ENCODE measurements around the gene MEIKIN. TPM values are rescaled to one million over a fixed set of nuclear protein-coding genes. Genes with fewer than 3 reads are reported as not detected.
A peak's percentile ranks its signal among the peaks of the same experiment; 100 is the strongest.

Gene MEIKIN
- total RNA-seq, 1 donor, result not detected

DNA sequence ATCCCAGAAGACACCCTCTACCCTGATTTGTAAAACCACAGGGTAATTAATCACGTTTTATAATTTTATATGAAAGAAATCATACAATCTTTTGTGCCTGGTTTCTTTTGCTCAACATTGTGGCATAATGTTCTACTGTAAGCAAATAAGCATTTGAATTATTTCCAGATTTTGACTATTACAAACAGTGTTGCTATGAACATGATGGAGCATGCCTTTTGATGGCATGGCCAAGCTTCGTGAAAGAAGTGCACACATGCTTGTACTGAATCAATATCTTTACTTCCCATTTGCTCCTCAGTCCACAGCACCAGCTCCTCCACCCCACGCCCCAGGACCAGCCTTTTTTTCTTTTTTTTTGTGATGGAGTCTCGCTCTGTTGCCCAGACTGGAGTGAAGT is 36.1 kb upstream of the MEIKIN start:
- Histone ChIP-seq H3K79me2 (ENCODE audit: insufficient read depth, low read length) (no peaks in the 10 kb centered on the region), H3K27me3 (ENCODE audit: insufficient read depth, low read length) (peaks cover 3% of the 10 kb centered on the region), H3K36me3 (ENCODE audit: insufficient read depth, low read length) (no peaks in the 10 kb centered on the region), H3K4me1 (ENCODE audit: insufficient read depth, low read length) (no peaks in the 10 kb centered on the region), H3K4me3 (ENCODE audit: insufficient read depth, low read length) (no peak overlapping the region), H3K4me2 (ENCODE audit: insufficient read depth, low read length) (no peak overlapping the region), H4K20me1 (ENCODE audit: insufficient read depth, low read length) (no peaks in the 10 kb centered on the region), H3K27ac (ENCODE audit: low read depth, low read length) (no peak overlapping the region), H2AFZ (ENCODE audit: low read length) (no peak overlapping the region), H3K9me3 (ENCODE audit: low read depth, low read length) (no peaks in the 10 kb centered on the region)
- no peak for DNase-seq (ENCODE audit: insufficient read length, low spot score, missing footprints)
- TF ChIP-seq, protein P1, sequence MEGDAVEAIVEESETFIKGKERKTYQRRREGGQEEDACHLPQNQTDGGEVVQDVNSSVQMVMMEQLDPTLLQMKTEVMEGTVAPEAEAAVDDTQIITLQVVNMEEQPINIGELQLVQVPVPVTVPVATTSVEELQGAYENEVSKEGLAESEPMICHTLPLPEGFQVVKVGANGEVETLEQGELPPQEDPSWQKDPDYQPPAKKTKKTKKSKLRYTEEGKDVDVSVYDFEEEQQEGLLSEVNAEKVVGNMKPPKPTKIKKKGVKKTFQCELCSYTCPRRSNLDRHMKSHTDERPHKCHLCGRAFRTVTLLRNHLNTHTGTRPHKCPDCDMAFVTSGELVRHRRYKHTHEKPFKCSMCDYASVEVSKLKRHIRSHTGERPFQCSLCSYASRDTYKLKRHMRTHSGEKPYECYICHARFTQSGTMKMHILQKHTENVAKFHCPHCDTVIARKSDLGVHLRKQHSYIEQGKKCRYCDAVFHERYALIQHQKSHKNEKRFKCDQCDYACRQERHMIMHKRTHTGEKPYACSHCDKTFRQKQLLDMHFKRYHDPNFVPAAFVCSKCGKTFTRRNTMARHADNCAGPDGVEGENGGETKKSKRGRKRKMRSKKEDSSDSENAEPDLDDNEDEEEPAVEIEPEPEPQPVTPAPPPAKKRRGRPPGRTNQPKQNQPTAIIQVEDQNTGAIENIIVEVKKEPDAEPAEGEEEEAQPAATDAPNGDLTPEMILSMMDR (IDR thresholded peaks at IDR 0.05; ENCODE audit: extremely low read depth, low read depth, low read length), result no peak

DNA sequence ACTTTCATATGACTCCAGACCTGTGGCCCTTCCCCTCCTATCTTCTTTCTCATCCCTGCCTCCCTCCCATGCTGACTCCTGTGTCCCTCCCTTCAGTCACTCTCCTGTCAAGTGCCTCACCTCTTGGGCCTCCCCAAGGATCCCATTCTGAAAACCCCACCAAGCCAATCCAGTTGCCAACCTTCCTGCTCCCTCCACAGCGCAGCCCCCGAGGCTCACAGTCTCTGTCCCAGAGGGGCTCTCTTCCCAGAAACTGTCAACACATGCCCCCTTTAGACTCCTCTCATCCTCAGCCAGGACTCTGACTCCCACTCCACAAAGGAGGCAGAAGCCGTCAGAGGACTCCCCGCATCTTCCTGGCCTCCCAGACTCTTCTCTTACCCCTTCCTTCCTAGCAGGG is 35.2 kb upstream of the MEIKIN start:
- TF ChIP-seq, protein P1 (IDR thresholded peaks at IDR 0.05; ENCODE audit: extremely low read depth, low read depth, low read length), result no peak
- no peaks in the 10 kb centered on the region for H4K20me1 ChIP-seq (ENCODE audit: insufficient read depth, low read length)
- no peak overlapping the region for H2AFZ ChIP-seq (ENCODE audit: low read length)
- H3K4me2 ChIP-seq (ENCODE audit: insufficient read depth, low read length), result no peak overlapping the region
- H3K4me3 ChIP-seq (ENCODE audit: insufficient read depth, low read length), result no peak overlapping the region
- DNase-seq (ENCODE audit: insufficient read length, low spot score, missing footprints), result no peak
- no peaks in the 10 kb centered on the region for H3K9me3 ChIP-seq (ENCODE audit: low read depth, low read length)
- H3K79me2 ChIP-seq (ENCODE audit: insufficient read depth, low read length), result no peaks in the 10 kb centered on the region
- H3K36me3 ChIP-seq (ENCODE audit: insufficient read depth, low read length), result no peaks in the 10 kb centered on the region
- no peak overlapping the region for H3K27ac ChIP-seq (ENCODE audit: low read depth, low read length)
- no peaks in the 10 kb centered on the region for H3K4me1 ChIP-seq (ENCODE audit: insufficient read depth, low read length)
- H3K27me3 ChIP-seq (ENCODE audit: insufficient read depth, low read length), result peaks cover 3% of the 10 kb centered on the region

DNA sequence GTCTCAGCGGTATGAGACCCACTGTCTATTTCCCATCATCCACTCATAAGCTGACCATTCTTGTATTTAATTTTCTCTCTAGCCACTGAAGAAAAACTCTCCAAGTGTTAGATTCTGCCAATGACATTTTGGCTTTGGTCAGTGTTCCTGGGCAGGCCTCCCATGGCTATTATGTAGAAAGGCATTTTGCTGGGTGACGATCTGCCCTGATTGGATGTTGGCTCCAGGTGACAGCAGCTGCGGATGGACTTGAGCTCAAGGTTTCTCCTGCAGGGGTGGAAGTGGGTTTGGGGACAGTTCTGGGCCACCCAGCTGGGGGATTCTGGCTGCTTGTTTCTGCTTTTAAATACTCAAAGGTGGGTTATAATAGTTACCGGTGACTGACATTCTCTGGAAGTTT is 34.4 kb upstream of the MEIKIN start:
- peaks cover 3% of the 10 kb centered on the region for H3K27me3 ChIP-seq (ENCODE audit: insufficient read depth, low read length)
- no peaks in the 10 kb centered on the region for H4K20me1 ChIP-seq (ENCODE audit: insufficient read depth, low read length)
- TF ChIP-seq, protein P1 (IDR thresholded peaks at IDR 0.05; ENCODE audit: extremely low read depth, low read depth, low read length), result no peak
- H3K9me3 ChIP-seq (ENCODE audit: low read depth, low read length), result no peaks in the 10 kb centered on the region
- H2AFZ ChIP-seq (ENCODE audit: low read length), result no peak overlapping the region
- H3K4me3 ChIP-seq (ENCODE audit: insufficient read depth, low read length), result no peak overlapping the region
- H3K4me1 ChIP-seq (ENCODE audit: insufficient read depth, low read length), result no peaks in the 10 kb centered on the region
- no peaks in the 10 kb centered on the region for H3K79me2 ChIP-seq (ENCODE audit: insufficient read depth, low read length)
- no peaks in the 10 kb centered on the region for H3K36me3 ChIP-seq (ENCODE audit: insufficient read depth, low read length)
- DNase-seq (ENCODE audit: insufficient read length, low spot score, missing footprints), result no peak
- no peak overlapping the region for H3K4me2 ChIP-seq (ENCODE audit: insufficient read depth, low read length)
- H3K27ac ChIP-seq (ENCODE audit: low read depth, low read length), result no peak overlapping the region

DNA sequence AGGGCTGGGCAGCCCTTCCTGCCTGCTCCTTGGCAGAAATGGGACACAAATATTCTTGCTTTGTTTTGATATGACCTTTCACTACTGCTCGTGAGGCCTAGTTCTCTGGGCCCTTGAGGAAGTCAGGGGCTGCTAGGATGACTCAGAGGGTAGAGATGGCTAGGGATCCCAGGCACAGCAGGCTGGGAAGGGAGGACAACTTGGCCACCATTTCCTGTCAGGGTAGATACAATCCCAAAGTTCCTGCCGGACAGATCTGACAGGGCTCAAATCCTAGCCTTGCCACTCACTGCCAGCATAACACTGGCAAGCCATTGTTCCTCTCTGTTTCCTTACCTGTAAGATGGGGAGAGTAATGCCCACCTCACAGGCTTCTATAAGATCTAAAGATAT is 31.7 kb upstream of the MEIKIN start:
- H3K27ac ChIP-seq (ENCODE audit: low read depth, low read length), result no peak overlapping the region
- TF ChIP-seq, protein P1 (IDR thresholded peaks at IDR 0.05; ENCODE audit: extremely low read depth, low read depth, low read length), result no peak
- H3K9me3 ChIP-seq (ENCODE audit: low read depth, low read length), result no peaks in the 10 kb centered on the region
- H3K4me1 ChIP-seq (ENCODE audit: insufficient read depth, low read length), result no peaks in the 10 kb centered on the region
- no peaks in the 10 kb centered on the region for H3K27me3 ChIP-seq (ENCODE audit: insufficient read depth, low read length)
- H2AFZ ChIP-seq (ENCODE audit: low read length), result no peak overlapping the region
- H3K79me2 ChIP-seq (ENCODE audit: insufficient read depth, low read length), result no peaks in the 10 kb centered on the region
- peak; percentile 32 for DNase-seq (ENCODE audit: insufficient read length, low spot score, missing footprints)
- no peaks in the 10 kb centered on the region for H3K36me3 ChIP-seq (ENCODE audit: insufficient read depth, low read length)
- no peak overlapping the region for H3K4me3 ChIP-seq (ENCODE audit: insufficient read depth, low read length)
- H4K20me1 ChIP-seq (ENCODE audit: insufficient read depth, low read length), result no peaks in the 10 kb centered on the region
- H3K4me2 ChIP-seq (ENCODE audit: insufficient read depth, low read length), result no peak overlapping the region

Measured in osteoblast (primary cell).